HEK293 (cell line): ENCODE data around the gene CDC34.

Source experiments
- CTCF ChIA-PET: fragments of 350-600 bp; formaldehyde crosslinking; extraction: SDS; loops from one replicate; lab custom pipeline; 2021; ENCODE audit warnings: antibody characterized with exemption; lab: Yijun Ruan, JAX
- POLR2A ChIA-PET: fragments of 300-600 bp; formaldehyde crosslinking; extraction: SDS; loops from one replicate; lab custom pipeline; 2020; ENCODE audit warnings: antibody characterized with exemption, inconsistent platforms; lab: Yijun Ruan, JAX
- H3K27ac ChIP-seq: fragments of 200-500 bp; sonication (Bioruptor generic); 2 replicates; pipeline ENCODE4 v1.5.1; 2014; ENCODE audit warnings: low read depth, low read length, control low read depth, inconsistent platforms; ENCODE audit errors: extremely low read depth
- H3K36me3 ChIP-seq, 2 experiments: fragments of 200-500 bp in 1 of 2; sonication (Bioruptor generic) in 1 of 2; 1 replicate in 1 of 2; 2 replicates in 1 of 2; pipeline ENCODE4 v1.5.1; 2014 to 2017; ENCODE audit warnings: inconsistent platforms in 2 of 2, low read length in 2 of 2; ENCODE audit not compliant: control insufficient read depth in 2 of 2, insufficient read depth in 1 of 2
- H3K4me1 ChIP-seq: fragments of 200-500 bp; sonication (Bioruptor generic); 2 replicates; pipeline ENCODE4 v1.5.1; 2014; ENCODE audit warnings: mild to moderate bottlenecking, low read length, inconsistent platforms; ENCODE audit not compliant: control insufficient read depth, insufficient read depth
- H3K4me3 ChIP-seq: 2 replicates; pipeline ENCODE4 v1.5.1; 2011; ENCODE audit warnings: low read depth, mild to moderate bottlenecking, control low read depth, low read length, moderate library complexity
- H3K9me3 ChIP-seq: fragments of 200-500 bp; sonication (Bioruptor generic); 2 replicates; pipeline ENCODE4 v1.5.1; 2014; ENCODE audit warnings: low read depth, low read length, inconsistent platforms; ENCODE audit not compliant: control insufficient read depth, insufficient read depth
- GLIS2 ChIP-seq: fragments of 450-650 bp; formaldehyde crosslinking; IDR thresholded peaks from 2 replicates; pipeline ENCODE4 v1.5.1; 2016; ENCODE audit warnings: missing biosample characterization, missing genetic modification characterization
- HOXC10 ChIP-seq: sonication (generic); formaldehyde crosslinking; IDR thresholded peaks from 2 replicates; pipeline ENCODE4 v1.8.1; 2023; ENCODE audit warnings: mild to moderate bottlenecking, missing genetic modification reagents
- IKZF3 ChIP-seq: fragments of 450-650 bp; IDR thresholded peaks from 2 replicates; pipeline ENCODE4 v1.5.0; 2018; ENCODE audit warnings: missing biosample characterization, mild to moderate bottlenecking, missing genetic modification characterization, moderate library complexity
- SETDB1 ChIP-seq: IDR thresholded peaks from one replicate; pipeline ENCODE4 v1.6.1; 2017; ENCODE audit warnings: mild to moderate bottlenecking, low read length, moderate library complexity, mixed read lengths; ENCODE audit not compliant: insufficient read length
- YY2 ChIP-seq: fragments of 450-650 bp; formaldehyde crosslinking; IDR thresholded peaks from 2 replicates; pipeline ENCODE4 v1.5.1; 2016; ENCODE audit warnings: missing biosample characterization, missing genetic modification characterization
- ZBTB1 ChIP-seq: fragments of 450-650 bp; formaldehyde crosslinking; IDR thresholded peaks from 2 replicates; pipeline ENCODE4 v1.5.1; 2016; ENCODE audit warnings: missing biosample characterization, missing genetic modification characterization
- ZBTB7A ChIP-seq: fragments of 450-650 bp; formaldehyde crosslinking; IDR thresholded peaks from 2 replicates; pipeline ENCODE4 v1.5.1; 2016; ENCODE audit warnings: low read depth, missing biosample characterization, missing genetic modification characterization
- ZBTB8A ChIP-seq: fragments of 450-650 bp; formaldehyde crosslinking; IDR thresholded peaks from 2 replicates; pipeline ENCODE4 v1.5.1; 2016; ENCODE audit warnings: missing biosample characterization, missing genetic modification characterization
- ZFP69B ChIP-seq: fragments of 450-650 bp; formaldehyde crosslinking; IDR thresholded peaks from 2 replicates; pipeline ENCODE4 v1.5.1; 2016; ENCODE audit warnings: missing biosample characterization, missing genetic modification characterization
- ZNF133 ChIP-seq: fragments of 450-650 bp; formaldehyde crosslinking; IDR thresholded peaks from 2 replicates; pipeline ENCODE4 v1.5.1; 2016; ENCODE audit warnings: missing biosample characterization, missing genetic modification characterization
- ZNF221 ChIP-seq: fragments of 450-650 bp; formaldehyde crosslinking; IDR thresholded peaks from 2 replicates; pipeline ENCODE4 v1.5.1; 2017; ENCODE audit warnings: missing biosample characterization, missing genetic modification characterization, borderline replicate concordance
- ZNF23 ChIP-seq: fragments of 450-650 bp; formaldehyde crosslinking; IDR thresholded peaks from 2 replicates; pipeline ENCODE4 v1.5.1; 2016; ENCODE audit warnings: missing biosample characterization, missing genetic modification characterization, borderline replicate concordance
- ZNF341 ChIP-seq: fragments of 450-650 bp; formaldehyde crosslinking; IDR thresholded peaks from 2 replicates; pipeline ENCODE4; 2016; ENCODE audit warnings: low read depth, missing biosample characterization, missing genetic modification characterization
- ZNF571 ChIP-seq: fragments of 450-650 bp; formaldehyde crosslinking; IDR thresholded peaks from 2 replicates; pipeline ENCODE4 v1.5.0; 2017; ENCODE audit warnings: missing biosample characterization, missing genetic modification characterization
- ZNF623 ChIP-seq: fragments of 450-650 bp; formaldehyde crosslinking; IDR thresholded peaks from 2 replicates; pipeline ENCODE4 v1.5.1; 2016; ENCODE audit warnings: missing biosample characterization, missing genetic modification characterization
- ZNF768 ChIP-seq: fragments of 450-650 bp; formaldehyde crosslinking; IDR thresholded peaks from 2 replicates; pipeline ENCODE4 v1.5.1; 2018; ENCODE audit warnings: missing biosample characterization, mild to moderate bottlenecking, missing genetic modification characterization
- ZNF843 ChIP-seq: fragments of 450-650 bp; formaldehyde crosslinking; IDR thresholded peaks from 2 replicates; pipeline ENCODE4 v1.5.1; 2016; ENCODE audit warnings: missing biosample characterization, missing genetic modification characterization
- TF ChIP-seq, protein P1 (sequence below): fragments of 450-650 bp; formaldehyde crosslinking; conservative IDR thresholded peaks from 2 replicates; pipeline ENCODE4 v1.5.1; 2016; ENCODE audit warnings: low read depth, missing biosample characterization, missing genetic modification characterization
- TF ChIP-seq, protein P2 (sequence below): fragments of 450-650 bp; formaldehyde crosslinking; IDR thresholded peaks from 2 replicates; pipeline ENCODE4 v1.5.1; 2016; ENCODE audit warnings: missing biosample characterization, missing genetic modification characterization
- TF ChIP-seq, protein P3 (sequence below): fragments of 450-650 bp; formaldehyde crosslinking; IDR thresholded peaks from 2 replicates; pipeline ENCODE4 v1.5.1; 2017; ENCODE audit warnings: missing biosample characterization, missing genetic modification characterization

CDC34 gene

DNA sequence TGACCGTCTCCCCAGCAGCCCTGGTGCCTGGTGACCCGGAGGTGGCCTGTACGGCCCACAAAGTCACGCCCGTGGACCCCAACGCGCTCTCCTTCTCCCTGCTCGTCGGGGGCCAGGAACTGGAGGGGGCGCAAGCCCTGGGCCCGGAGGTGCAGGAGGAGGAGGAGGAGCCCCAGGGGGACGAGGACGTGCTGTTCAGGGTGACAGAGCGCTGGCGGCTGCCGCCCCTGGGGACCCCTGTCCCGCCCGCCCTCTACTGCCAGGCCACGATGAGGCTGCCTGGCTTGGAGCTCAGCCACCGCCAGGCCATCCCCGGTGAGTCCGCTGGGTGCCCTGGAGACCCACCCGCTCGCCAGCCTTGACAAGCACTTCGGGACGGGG lies 33.1 kb upstream of the CDC34 start:
- H3K4me3 ChIP-seq, result no peak overlapping the region
- H3K27ac ChIP-seq, result no peak overlapping the region
- TF ChIP-seq YY2 (tag by site-specific recombination) (no peak), SETDB1 (no peak), ZNF23 (tag by site-specific recombination) (no peak), ZBTB1 (tag by site-specific recombination) (no peak), ZBTB7A (no peak), ZBTB8A (tag by site-specific recombination) (no peak), ZFP69B (tag by site-specific recombination) (no peak), ZNF768 (no peak)
- TF ChIP-seq, protein P1, sequence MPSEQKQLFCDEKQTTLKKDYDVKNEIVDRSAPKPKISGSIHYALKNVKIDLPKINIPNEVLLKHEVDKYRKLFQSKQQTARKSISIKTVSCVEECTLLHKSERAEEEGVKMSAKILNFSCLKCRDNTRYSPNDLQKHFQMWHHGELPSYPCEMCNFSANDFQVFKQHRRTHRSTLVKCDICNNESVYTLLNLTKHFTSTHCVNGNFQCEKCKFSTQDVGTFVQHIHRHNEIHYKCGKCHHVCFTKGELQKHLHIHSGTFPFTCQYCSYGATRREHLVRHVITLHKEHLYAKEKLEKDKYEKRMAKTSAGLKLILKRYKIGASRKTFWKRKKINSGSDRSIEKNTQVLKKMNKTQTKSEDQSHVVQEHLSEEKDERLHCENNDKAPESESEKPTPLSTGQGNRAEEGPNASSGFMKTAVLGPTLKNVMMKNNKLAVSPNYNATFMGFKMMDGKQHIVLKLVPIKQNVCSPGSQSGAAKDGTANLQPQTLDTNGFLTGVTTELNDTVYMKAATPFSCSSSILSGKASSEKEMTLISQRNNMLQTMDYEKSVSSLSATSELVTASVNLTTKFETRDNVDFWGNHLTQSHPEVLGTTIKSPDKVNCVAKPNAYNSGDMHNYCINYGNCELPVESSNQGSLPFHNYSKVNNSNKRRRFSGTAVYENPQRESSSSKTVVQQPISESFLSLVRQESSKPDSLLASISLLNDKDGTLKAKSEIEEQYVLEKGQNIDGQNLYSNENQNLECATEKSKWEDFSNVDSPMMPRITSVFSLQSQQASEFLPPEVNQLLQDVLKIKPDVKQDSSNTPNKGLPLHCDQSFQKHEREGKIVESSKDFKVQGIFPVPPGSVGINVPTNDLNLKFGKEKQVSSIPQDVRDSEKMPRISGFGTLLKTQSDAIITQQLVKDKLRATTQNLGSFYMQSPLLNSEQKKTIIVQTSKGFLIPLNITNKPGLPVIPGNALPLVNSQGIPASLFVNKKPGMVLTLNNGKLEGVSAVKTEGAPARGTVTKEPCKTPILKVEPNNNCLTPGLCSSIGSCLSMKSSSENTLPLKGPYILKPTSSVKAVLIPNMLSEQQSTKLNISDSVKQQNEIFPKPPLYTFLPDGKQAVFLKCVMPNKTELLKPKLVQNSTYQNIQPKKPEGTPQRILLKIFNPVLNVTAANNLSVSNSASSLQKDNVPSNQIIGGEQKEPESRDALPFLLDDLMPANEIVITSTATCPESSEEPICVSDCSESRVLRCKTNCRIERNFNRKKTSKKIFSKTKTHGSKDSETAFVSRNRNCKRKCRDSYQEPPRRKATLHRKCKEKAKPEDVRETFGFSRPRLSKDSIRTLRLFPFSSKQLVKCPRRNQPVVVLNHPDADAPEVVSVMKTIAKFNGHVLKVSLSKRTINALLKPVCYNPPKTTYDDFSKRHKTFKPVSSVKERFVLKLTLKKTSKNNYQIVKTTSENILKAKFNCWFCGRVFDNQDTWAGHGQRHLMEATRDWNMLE (tag by site-specific recombination), result no peak
- ChIA-PET CTCF (interaction anchor here (0.9 kb wide), 1 partner anchor 12 kb away, joined by 5 read pairs; no protein-coding TSS in a partner anchor), POLR2A (no interaction called here)
- H3K36me3 ChIP-seq, result no peaks in the 10 kb centered on the region
- no peaks in the 10 kb centered on the region for H3K4me1 ChIP-seq
- no peaks in the 10 kb centered on the region for H3K9me3 ChIP-seq

DNA sequence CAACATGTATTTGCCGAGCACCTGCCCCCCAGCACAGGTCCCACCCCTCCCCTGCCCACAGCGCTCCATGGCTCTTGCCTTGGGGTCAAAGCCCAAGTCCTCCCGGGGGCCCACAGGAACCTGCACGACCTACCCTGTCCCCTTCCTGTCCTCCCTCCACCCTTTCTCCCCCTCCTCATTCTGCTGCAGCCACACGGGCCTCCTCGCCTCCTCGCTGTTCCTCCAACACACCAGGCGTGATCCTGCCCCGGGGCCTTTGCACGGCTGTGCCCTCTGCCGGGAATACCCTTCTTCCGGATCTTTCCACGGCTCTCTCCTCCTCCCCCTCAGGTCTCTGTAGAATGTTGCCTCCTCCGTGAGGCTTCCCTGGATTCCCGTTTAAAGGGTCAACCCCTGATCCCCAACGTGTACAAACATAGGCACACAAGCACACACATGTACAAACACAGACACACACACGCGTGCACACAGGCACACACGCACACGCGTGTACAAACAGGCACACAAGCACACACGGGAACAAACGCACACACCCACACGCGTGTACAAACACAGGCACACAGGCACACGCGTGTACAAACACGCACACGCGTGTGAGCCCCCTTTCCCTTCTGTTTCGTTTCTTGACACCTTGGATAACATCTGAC lies 32.5 kb upstream of the CDC34 start:
- TF ChIP-seq ZNF221 (tag by site-specific recombination) (no peak), ZNF341 (tag by site-specific recombination) (peak; percentile 29; the same call in 1 of the 2 replicates), ZNF623 (peak; percentile 99), ZNF571 (tag by site-specific recombination) (no peak), ZNF843 (no peak), GLIS2 (tag by site-specific recombination) (no peak), ZNF133 (no peak), HOXC10 (no peak), IKZF3 (tag by site-specific recombination) (no peak), YY2 (tag by site-specific recombination) (no peak)
- TF ChIP-seq, protein P2, sequence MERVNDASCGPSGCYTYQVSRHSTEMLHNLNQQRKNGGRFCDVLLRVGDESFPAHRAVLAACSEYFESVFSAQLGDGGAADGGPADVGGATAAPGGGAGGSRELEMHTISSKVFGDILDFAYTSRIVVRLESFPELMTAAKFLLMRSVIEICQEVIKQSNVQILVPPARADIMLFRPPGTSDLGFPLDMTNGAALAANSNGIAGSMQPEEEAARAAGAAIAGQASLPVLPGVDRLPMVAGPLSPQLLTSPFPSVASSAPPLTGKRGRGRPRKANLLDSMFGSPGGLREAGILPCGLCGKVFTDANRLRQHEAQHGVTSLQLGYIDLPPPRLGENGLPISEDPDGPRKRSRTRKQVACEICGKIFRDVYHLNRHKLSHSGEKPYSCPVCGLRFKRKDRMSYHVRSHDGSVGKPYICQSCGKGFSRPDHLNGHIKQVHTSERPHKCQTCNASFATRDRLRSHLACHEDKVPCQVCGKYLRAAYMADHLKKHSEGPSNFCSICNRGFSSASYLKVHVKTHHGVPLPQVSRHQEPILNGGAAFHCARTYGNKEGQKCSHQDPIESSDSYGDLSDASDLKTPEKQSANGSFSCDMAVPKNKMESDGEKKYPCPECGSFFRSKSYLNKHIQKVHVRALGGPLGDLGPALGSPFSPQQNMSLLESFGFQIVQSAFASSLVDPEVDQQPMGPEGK (tag by site-specific recombination), result no peak
- TF ChIP-seq, protein P3, sequence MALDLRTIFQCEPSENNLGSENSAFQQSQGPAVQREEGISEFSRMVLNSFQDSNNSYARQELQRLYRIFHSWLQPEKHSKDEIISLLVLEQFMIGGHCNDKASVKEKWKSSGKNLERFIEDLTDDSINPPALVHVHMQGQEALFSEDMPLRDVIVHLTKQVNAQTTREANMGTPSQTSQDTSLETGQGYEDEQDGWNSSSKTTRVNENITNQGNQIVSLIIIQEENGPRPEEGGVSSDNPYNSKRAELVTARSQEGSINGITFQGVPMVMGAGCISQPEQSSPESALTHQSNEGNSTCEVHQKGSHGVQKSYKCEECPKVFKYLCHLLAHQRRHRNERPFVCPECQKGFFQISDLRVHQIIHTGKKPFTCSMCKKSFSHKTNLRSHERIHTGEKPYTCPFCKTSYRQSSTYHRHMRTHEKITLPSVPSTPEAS (tag by site-specific recombination), result peak; percentile 29; the same call in 1 of the 2 replicates
- POLR2A ChIA-PET, result no interaction called here
- Histone ChIP-seq H3K4me1 (no peaks in the 10 kb centered on the region), H3K36me3 (no peaks in the 10 kb centered on the region), H3K4me3 (no peak overlapping the region), H3K9me3 (no peaks in the 10 kb centered on the region), H3K27ac (no peak overlapping the region)
- CTCF ChIA-PET, result no interaction called here
